ENCODE measurements around the gene PATZ1. TPM values are rescaled to one million over a fixed set of nuclear protein-coding genes. Genes with fewer than 3 reads are reported as not detected.

The PATZ1 gene
- total and polyA plus RNA-seq, 2 donors (not counting 3 experiments of a cell fraction or from before 2014, with no cell fraction given): 19.7 to 23.7 TPM

DNA sequence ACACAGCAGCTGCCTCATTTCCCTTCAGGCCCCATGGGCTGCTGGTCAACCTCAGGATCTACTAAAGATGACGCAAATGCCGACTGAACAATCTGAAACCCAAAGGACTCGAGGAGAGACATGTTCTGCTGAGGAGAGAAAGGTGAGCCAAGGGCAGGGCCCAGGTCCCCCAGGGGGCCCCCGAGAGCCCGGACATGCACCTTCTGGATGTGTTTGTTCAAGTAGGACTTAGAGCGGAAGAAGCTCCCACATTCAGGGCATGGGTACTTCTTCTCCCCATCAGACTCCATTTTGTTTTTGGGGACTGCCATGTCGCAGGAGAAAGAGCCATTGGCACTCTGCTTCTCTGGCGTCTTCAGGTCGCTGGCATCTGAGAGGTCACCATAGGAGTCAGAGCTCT is 19.3 kb downstream of the PATZ1 start:
- Histone ChIP-seq H3K79me2 (ENCODE audit: control insufficient read depth, insufficient read depth, low read length) (no peaks in the 10 kb centered on the region), H2AFZ (ENCODE audit: low read depth, low read length) (no peak overlapping the region), H3K4me1 (ENCODE audit: control insufficient read depth, extremely low read depth, insufficient read depth, low read length) (no peaks in the 10 kb centered on the region), H3K9me1 (replicated peaks; ENCODE audit: control insufficient read depth, extremely low read depth, insufficient read depth, low read length) (no peaks in the 10 kb centered on the region), H3K9me3 (replicated peaks; ENCODE audit: control insufficient read depth, insufficient read depth, low read length) (no peaks in the 10 kb centered on the region), H3K27me3 (ENCODE audit: control insufficient read depth in 2 of 2, insufficient read depth in 2 of 2, low read length in 2 of 2) (no peaks in the 10 kb centered on the region), H3K9ac (replicated peaks; ENCODE audit: extremely low read depth, insufficient read depth, low read length) (no peak overlapping the region), H4K20me1 (replicated peaks; ENCODE audit: control insufficient read depth, extremely low read depth, insufficient read depth, low read length) (no peaks in the 10 kb centered on the region), H3K4me3 (replicated peaks in 1 of 3; ENCODE audit: insufficient read depth in 1 of 3, low read depth in 1 of 3, low read length in 3 of 3) (no peak overlapping the region), H3K36me3 (ENCODE audit: control insufficient read depth in 2 of 2, extremely low read depth in 1 of 2, insufficient read depth in 2 of 2, low read length in 2 of 2) (peaks cover 12 to 40% of the 10 kb centered on the region in 2 experiments), H3K27ac (ENCODE audit: insufficient read depth, low read depth, low read length) (no peak overlapping the region), H3K4me2 (ENCODE audit: insufficient read depth, low read length) (no peak overlapping the region)
- FAIRE-seq (no peak), DNase-seq (ENCODE audit: low read depth, low spot score) (no peak)
- intact Hi-C loops (cut with micrococcal nuclease): no loop called here
- ChIA-PET CTCF (interaction anchor here (1.3 kb wide), 1 partner anchor 14 kb away, joined by 5 read pairs; no protein-coding TSS in a partner anchor), POLR2A (no interaction called here)
- TF ChIP-seq POLR2A (IDR thresholded peaks at IDR 0.05; ENCODE audit: low read depth, low read length) (no peak), POLR2AphosphoS5 (IDR thresholded peaks at IDR 0.05; ENCODE audit: insufficient read depth, low read depth, low read length) (no peak), MYC (IDR thresholded peaks at IDR 0.05; ENCODE audit: low read depth, low read length) (no peak), FOS (IDR thresholded peaks at IDR 0.05; ENCODE audit: borderline replicate concordance, insufficient read depth, low read length) (no peak), JUN (IDR thresholded peaks at IDR 0.05; ENCODE audit: borderline replicate concordance, insufficient read depth, insufficient read length, low read depth) (no peak), GATA2 (IDR thresholded peaks at IDR 0.05; ENCODE audit: insufficient read depth, insufficient read length, low read depth, low read length) (no peak), EZH2 (IDR thresholded peaks at IDR 0.05; ENCODE audit: borderline replicate concordance, low read depth, low read length, severe bottlenecking) (no peak)
- TF ChIP-seq, protein P1, sequence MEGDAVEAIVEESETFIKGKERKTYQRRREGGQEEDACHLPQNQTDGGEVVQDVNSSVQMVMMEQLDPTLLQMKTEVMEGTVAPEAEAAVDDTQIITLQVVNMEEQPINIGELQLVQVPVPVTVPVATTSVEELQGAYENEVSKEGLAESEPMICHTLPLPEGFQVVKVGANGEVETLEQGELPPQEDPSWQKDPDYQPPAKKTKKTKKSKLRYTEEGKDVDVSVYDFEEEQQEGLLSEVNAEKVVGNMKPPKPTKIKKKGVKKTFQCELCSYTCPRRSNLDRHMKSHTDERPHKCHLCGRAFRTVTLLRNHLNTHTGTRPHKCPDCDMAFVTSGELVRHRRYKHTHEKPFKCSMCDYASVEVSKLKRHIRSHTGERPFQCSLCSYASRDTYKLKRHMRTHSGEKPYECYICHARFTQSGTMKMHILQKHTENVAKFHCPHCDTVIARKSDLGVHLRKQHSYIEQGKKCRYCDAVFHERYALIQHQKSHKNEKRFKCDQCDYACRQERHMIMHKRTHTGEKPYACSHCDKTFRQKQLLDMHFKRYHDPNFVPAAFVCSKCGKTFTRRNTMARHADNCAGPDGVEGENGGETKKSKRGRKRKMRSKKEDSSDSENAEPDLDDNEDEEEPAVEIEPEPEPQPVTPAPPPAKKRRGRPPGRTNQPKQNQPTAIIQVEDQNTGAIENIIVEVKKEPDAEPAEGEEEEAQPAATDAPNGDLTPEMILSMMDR (IDR thresholded peaks at IDR 0.05; ENCODE audit: extremely low read depth in 1 of 2, insufficient read depth in 1 of 2, low read depth in 1 of 2, low read length in 2 of 2): no peak
- TF ChIP-seq, protein P2, sequence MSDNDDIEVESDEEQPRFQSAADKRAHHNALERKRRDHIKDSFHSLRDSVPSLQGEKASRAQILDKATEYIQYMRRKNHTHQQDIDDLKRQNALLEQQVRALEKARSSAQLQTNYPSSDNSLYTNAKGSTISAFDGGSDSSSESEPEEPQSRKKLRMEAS (IDR thresholded peaks at IDR 0.05; ENCODE audit: insufficient read depth, insufficient read length): no peak
- BruUV-seq (replicated peaks): no TSS peak
- dilution Hi-C loops (cut with MboI; ENCODE audit: extremely low pct_ligation_motif_present, low sequenced_read_pairs): no loop called here
